Neuronal stem cell (in vitro differentiated cells): ENCODE data around the gene TBC1D13.

Source experiments
- DNase-seq: peaks from one replicate; pipeline ENCODE4 v3.0.0-alpha.2; 2013; ENCODE audit warnings: low spot score
- H2AFZ ChIP-seq: one replicate; pipeline ENCODE4 v1.6.1; 2013; ENCODE audit warnings: mild to moderate bottlenecking, low read length, inconsistent platforms
- H2AK5ac ChIP-seq: 2 replicates; pipeline ENCODE4 v1.6.1; 2013; ENCODE audit warnings: low read depth, mild to moderate bottlenecking, inconsistent platforms, low read length, moderate library complexity, mixed read lengths
- H2BK120ac ChIP-seq: 2 replicates; pipeline ENCODE4 v1.6.1; 2013; ENCODE audit warnings: low read depth, mild to moderate bottlenecking, inconsistent platforms, low read length, moderate library complexity, mixed read lengths
- H2BK12ac ChIP-seq: one replicate; pipeline ENCODE4 v1.6.1; 2013; ENCODE audit warnings: low read length, inconsistent platforms
- H2BK15ac ChIP-seq: 2 replicates; pipeline ENCODE4 v1.6.1; 2013; ENCODE audit warnings: mild to moderate bottlenecking, low read length, inconsistent platforms, mixed read lengths
- H2BK5ac ChIP-seq: one replicate; pipeline ENCODE4 v1.6.1; 2013; ENCODE audit warnings: inconsistent platforms, mild to moderate bottlenecking, low read length, moderate library complexity
- H3K14ac ChIP-seq: one replicate; pipeline ENCODE4 v1.6.1; 2013; ENCODE audit warnings: low read length, inconsistent platforms
- H3K18ac ChIP-seq: 2 replicates; pipeline ENCODE4 v1.6.1; 2013; ENCODE audit warnings: low read length, inconsistent platforms
- H3K23ac ChIP-seq: 2 replicates; pipeline ENCODE4 v1.6.1; 2013; ENCODE audit warnings: low read depth, mild to moderate bottlenecking, mixed read lengths, low read length, inconsistent platforms; ENCODE audit not compliant: poor library complexity
- H3K27ac ChIP-seq: replicated peaks from 3 replicates; pipeline ENCODE4 v1.5.1; 2013; ENCODE audit warnings: low read length, inconsistent platforms
- H3K27me3 ChIP-seq, 3 experiments: 2 replicates each; pipeline ENCODE4 v1.6.1; 2013; ENCODE audit warnings: low read length in 3 of 3, mild to moderate bottlenecking in 2 of 3, inconsistent platforms in 1 of 3, low read depth in 1 of 3, mixed read lengths in 1 of 3, moderate library complexity in 1 of 3; ENCODE audit not compliant: control insufficient read depth in 3 of 3, insufficient read depth in 3 of 3
- H3K36me3 ChIP-seq, 2 donors: replicated peaks in 1 of 2; 2 replicates each; pipeline ENCODE4 v1.6.1; 2013; ENCODE audit warnings: low read length in 2 of 2; ENCODE audit not compliant: control insufficient read depth in 2 of 2, insufficient read depth in 2 of 2
- H3K4ac ChIP-seq: 2 replicates; pipeline ENCODE4 v1.6.1; 2013; ENCODE audit warnings: inconsistent platforms, mild to moderate bottlenecking, low read length, moderate library complexity
- H3K4me1 ChIP-seq, 2 donors: 1 replicate in 1 of 2; 2 replicates in 1 of 2; pipeline ENCODE4 v1.6.1; 2013; ENCODE audit warnings: low read length in 2 of 2, low read depth in 1 of 2; ENCODE audit not compliant: control insufficient read depth in 2 of 2, insufficient read depth in 1 of 2
- H3K4me2 ChIP-seq: one replicate; pipeline ENCODE4 v1.6.1; 2013; ENCODE audit warnings: mild to moderate bottlenecking, low read length, inconsistent platforms; ENCODE audit not compliant: insufficient read depth, poor library complexity, severe bottlenecking
- H3K4me3 ChIP-seq, 2 donors: 2 replicates each; pipeline ENCODE4 v1.5.1; 2013; ENCODE audit warnings: low read length in 2 of 2, mild to moderate bottlenecking in 2 of 2, inconsistent platforms in 1 of 2, moderate library complexity in 1 of 2
- H3K79me1 ChIP-seq: one replicate; pipeline ENCODE4 v1.6.1; 2013; ENCODE audit warnings: low read depth, mild to moderate bottlenecking, inconsistent platforms, low read length, moderate library complexity
- H3K9ac ChIP-seq: one replicate; pipeline ENCODE4 v1.6.1; 2013; ENCODE audit warnings: mild to moderate bottlenecking, low read depth, low read length, inconsistent platforms; ENCODE audit not compliant: poor library complexity
- H3K9me3 ChIP-seq, 2 donors: replicated peaks in 1 of 2; 2 replicates each; pipeline versions ENCODE3 to v1.6.1; 2013; ENCODE audit warnings: low read length in 2 of 2, mild to moderate bottlenecking in 2 of 2, inconsistent platforms in 1 of 2, low read depth in 1 of 2, mixed read lengths in 1 of 2, moderate library complexity in 1 of 2; ENCODE audit not compliant: control insufficient read depth in 2 of 2, insufficient read depth in 1 of 2
- H4K8ac ChIP-seq: one replicate; pipeline ENCODE4 v1.6.1; 2013; ENCODE audit warnings: low read depth, mild to moderate bottlenecking, inconsistent platforms, low read length, moderate library complexity
- H4K91ac ChIP-seq: one replicate; pipeline ENCODE4 v1.6.1; 2013; ENCODE audit warnings: low read length, low read depth, mild to moderate bottlenecking, inconsistent platforms; ENCODE audit not compliant: poor library complexity
- WGBS, 2 donors: extraction: QIAGEN DNeasy Blood & Tissue Kit; methylation state at CpG; one replicate each; pipeline ENCODE4 v1.1.7; 2013; ENCODE audit warnings: missing lambda C conversion rate in 2 of 2, mixed read lengths in 1 of 2; ENCODE audit not compliant: insufficient read length in 2 of 2, insufficient replicate concordance in 1 of 2; ENCODE audit errors: extremely low coverage in 2 of 2; 5-methylcytosine and 5-hydroxymethylcytosine counted together

The TBC1D13 gene

DNA sequence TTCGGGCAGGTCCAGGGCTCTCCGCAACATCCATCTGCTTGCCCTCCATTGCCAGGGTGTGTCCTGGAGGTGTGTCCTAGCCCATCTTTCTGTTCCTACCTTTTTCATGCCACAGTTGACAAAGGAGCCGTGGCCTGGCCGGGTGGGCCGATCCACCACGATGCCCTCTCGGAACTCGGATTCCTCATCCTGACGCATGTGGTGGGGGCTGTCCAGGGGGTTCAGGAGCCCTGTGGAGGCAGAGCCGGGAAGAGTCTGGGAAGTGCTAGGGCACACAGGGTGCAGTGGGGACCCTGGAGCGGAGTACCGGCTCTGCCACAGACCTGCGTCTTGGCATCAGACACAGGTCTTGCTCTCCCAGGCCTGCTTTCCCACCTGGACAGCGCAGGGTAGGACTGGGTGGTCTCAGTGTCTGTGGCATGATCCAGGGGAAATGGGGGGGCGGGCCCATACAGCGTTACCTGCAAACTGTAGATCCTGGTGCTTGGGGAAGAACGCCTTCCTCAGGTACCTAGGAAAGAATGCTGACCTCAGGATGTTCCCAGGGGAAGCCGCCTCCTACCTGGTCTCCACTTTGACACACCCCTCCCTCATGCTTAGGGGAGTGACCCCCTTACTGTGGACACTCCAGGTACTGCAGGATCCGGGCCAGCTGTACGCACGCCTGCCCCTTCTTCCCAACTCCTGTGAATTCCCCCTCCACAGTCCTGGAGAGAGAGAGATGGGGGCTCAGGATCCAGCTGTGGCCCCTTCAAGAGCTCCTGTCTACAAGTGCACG lies 39.1 kb downstream of the TBC1D13 start:
- no peaks in the 10 kb centered on the region for H3K27me3 ChIP-seq
- H2BK5ac ChIP-seq, result no peak overlapping the region
- WGBS, 2 donors, result no CpG with 5 or more reads among the region's 22 CpGs
- no peak overlapping the region for H3K23ac ChIP-seq
- no peak overlapping the region for H2AFZ ChIP-seq
- H3K9ac ChIP-seq, result no peak overlapping the region
- H2AK5ac ChIP-seq, result no peak overlapping the region
- no peak overlapping the region for H3K4me3 ChIP-seq
- H3K36me3 ChIP-seq, result peaks cover 51 to 76% of the 10 kb centered on the region in 2 donors
- no peak for DNase-seq
- H4K91ac ChIP-seq, result no peak overlapping the region
- H3K18ac ChIP-seq, result no peak overlapping the region
- no peak overlapping the region for H3K4me2 ChIP-seq
- H2BK120ac ChIP-seq, result no peak overlapping the region
- peaks cover 5 to 6% of the 10 kb centered on the region in 2 donors for H3K4me1 ChIP-seq
- no peak overlapping the region for H3K4ac ChIP-seq
- no peak overlapping the region for H4K8ac ChIP-seq
- no peak overlapping the region for H3K27ac ChIP-seq
- H3K79me1 ChIP-seq, result peaks cover 2% of the 10 kb centered on the region
- H3K14ac ChIP-seq, result no peak overlapping the region
- H2BK15ac ChIP-seq, result no peak overlapping the region
- H2BK12ac ChIP-seq, result no peak overlapping the region
- no peaks in the 10 kb centered on the region for H3K9me3 ChIP-seq

DNA sequence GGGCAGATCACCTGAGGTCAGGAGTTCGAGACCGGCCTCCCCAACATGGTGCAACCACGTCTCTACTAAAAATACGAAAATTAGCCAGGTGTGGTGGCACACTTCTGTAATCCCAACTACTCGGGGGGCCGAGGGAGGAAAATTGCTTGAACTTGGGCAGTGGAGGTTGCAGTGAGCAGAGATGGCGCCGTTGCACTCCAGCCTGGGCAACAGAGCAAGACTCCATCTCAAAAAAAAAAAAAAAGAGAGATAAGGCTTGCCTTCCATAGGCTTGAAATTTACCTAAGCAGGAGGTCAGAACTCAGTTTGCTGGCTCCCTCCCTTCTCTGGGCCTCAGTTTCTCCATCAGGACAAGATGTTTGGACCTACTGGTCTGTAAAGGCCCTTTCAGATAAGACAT lies 41.2 kb downstream of the TBC1D13 start:
- Histone ChIP-seq H4K8ac (no peak overlapping the region), H3K4ac (no peak overlapping the region), H4K91ac (no peak overlapping the region), H2AFZ (no peak overlapping the region), H3K4me1 (peaks cover 5 to 6% of the 10 kb centered on the region in 2 donors), H2BK12ac (no peak overlapping the region), H2BK120ac (no peak overlapping the region), H3K18ac (no peak overlapping the region), H2BK15ac (no peak overlapping the region), H3K27me3 (no peaks in the 10 kb centered on the region), H3K9ac (no peak overlapping the region), H3K9me3 (no peaks in the 10 kb centered on the region), H2AK5ac (no peak overlapping the region), H2BK5ac (no peak overlapping the region), H3K27ac (no peak overlapping the region), H3K4me2 (no peak overlapping the region), H3K4me3 (peak overlapping the region in 1 of 2 donors; percentile 85), H3K23ac (no peak overlapping the region), H3K79me1 (peaks cover 2% of the 10 kb centered on the region), H3K36me3 (peaks cover 36 to 64% of the 10 kb centered on the region in 2 donors), H3K14ac (no peak overlapping the region)
- no peak for DNase-seq
- no CpG with 5 or more reads among the region's 8 CpGs for WGBS, 2 donors

- Histone ChIP-seq H3K36me3 (peaks cover 35 to 63% of the 10 kb centered on the region in 2 donors), H3K4ac (no peak overlapping the region), H3K27ac (no peak overlapping the region), H2BK12ac (no peak overlapping the region), H3K18ac (peak overlapping the region; percentile 96), H3K23ac (peak overlapping the region; percentile 99), H3K4me1 (peaks cover 5 to 6% of the 10 kb centered on the region in 2 donors), H4K8ac (no peak overlapping the region), H2AK5ac (peak overlapping the region; percentile 15), H3K27me3 (no peaks in the 10 kb centered on the region), H2BK120ac (no peak overlapping the region), H4K91ac (no peak overlapping the region), H3K79me1 (peaks cover 2% of the 10 kb centered on the region), H3K14ac (no peak overlapping the region), H2AFZ (peak overlapping the region; percentile 93), H3K9ac (peak overlapping the region; percentile 99), H3K4me3 (peak overlapping the region; percentile 85 to 95), H2BK5ac (no peak overlapping the region), H3K4me2 (peak overlapping the region; percentile 94), H2BK15ac (no peak overlapping the region), H3K9me3 (no peaks in the 10 kb centered on the region)
- no peak for DNase-seq
- WGBS, 2 donors, result no CpG with 5 or more reads among the region's 18 CpGs
Measured at GRCh38 chr9:128828719-128829452, 41.8 kb downstream of the TBC1D13 start.
